HG03139 (cell line): Measurements from ENCODE around the gene AUTS2.

Experiments
- ATAC-seq: cut with Tn5 transposase; IDR thresholded peaks from one replicate; pipeline ENCODE4 v1.9.1; 2021; ENCODE audit not compliant: unreplicated experiment

The AUTS2 gene

GRCh38 chr7:69962186-69963065, 364.2 kb downstream of the AUTS2 start:
- no peak for ATAC-seq

- no peak for ATAC-seq
Measured at GRCh38 chr7:69963393-69963792, 365.1 kb downstream of the AUTS2 start.

- ATAC-seq: no peak
Measured at GRCh38 chr7:69966766-69967591, 368.7 kb downstream of the AUTS2 start.

- no peak for ATAC-seq
Measured at GRCh38 chr7:69967689-69968450, 369.6 kb downstream of the AUTS2 start.

GRCh38 chr7:69968969-69969556, 370.8 kb downstream of the AUTS2 start:
- no peak for ATAC-seq

- no peak for ATAC-seq
Measured at GRCh38 chr7:69981646-69982045, 383.4 kb downstream of the AUTS2 start.

GRCh38 chr7:69982197-69982596, 383.9 kb downstream of the AUTS2 start:
- no peak for ATAC-seq

GRCh38 chr7:69989551-69989950, 391.3 kb downstream of the AUTS2 start:
- no peak for ATAC-seq

- ATAC-seq: no peak
Measured at GRCh38 chr7:69992938-69993337, 394.7 kb downstream of the AUTS2 start.

- no peak for ATAC-seq
Measured at GRCh38 chr7:69994218-69994617, 395.9 kb downstream of the AUTS2 start.

GRCh38 chr7:69994886-69995542, 396.7 kb downstream of the AUTS2 start:
- ATAC-seq: no peak

- ATAC-seq: no peak
Measured at GRCh38 chr7:69996121-69996520, 397.8 kb downstream of the AUTS2 start.

GRCh38 chr7:70000737-70001348, 402.6 kb downstream of the AUTS2 start:
- no peak for ATAC-seq

- no peak for ATAC-seq
Measured at GRCh38 chr7:70005480-70005879, 407.2 kb downstream of the AUTS2 start.

- no peak for ATAC-seq
Measured at GRCh38 chr7:70005891-70006260, 407.6 kb downstream of the AUTS2 start.

- ATAC-seq: no peak
Measured at GRCh38 chr7:70006261-70006920, 408.1 kb downstream of the AUTS2 start.

- ATAC-seq: no peak
Measured at GRCh38 chr7:70008466-70008865, 410.2 kb downstream of the AUTS2 start.

GRCh38 chr7:70014472-70015177, 416.4 kb downstream of the AUTS2 start:
- no peak for ATAC-seq

GRCh38 chr7:70015353-70015752, 417.1 kb downstream of the AUTS2 start:
- ATAC-seq: no peak
